Measurements from ENCODE around the gene ICAM2. TPM values are rescaled to one million over a fixed set of nuclear protein-coding genes. Genes with fewer than 3 reads are reported as not detected.
"Not testable (repeated sequence)": the region's sequence is repeated elsewhere in the genome, so short reads cannot be mapped to it uniquely, and the experiment has no call there.

Gene ICAM2
- total and polyA plus RNA-seq, 5 experiments from 2014 or later, result 89.2 to 306 (median 218) TPM

DNA sequence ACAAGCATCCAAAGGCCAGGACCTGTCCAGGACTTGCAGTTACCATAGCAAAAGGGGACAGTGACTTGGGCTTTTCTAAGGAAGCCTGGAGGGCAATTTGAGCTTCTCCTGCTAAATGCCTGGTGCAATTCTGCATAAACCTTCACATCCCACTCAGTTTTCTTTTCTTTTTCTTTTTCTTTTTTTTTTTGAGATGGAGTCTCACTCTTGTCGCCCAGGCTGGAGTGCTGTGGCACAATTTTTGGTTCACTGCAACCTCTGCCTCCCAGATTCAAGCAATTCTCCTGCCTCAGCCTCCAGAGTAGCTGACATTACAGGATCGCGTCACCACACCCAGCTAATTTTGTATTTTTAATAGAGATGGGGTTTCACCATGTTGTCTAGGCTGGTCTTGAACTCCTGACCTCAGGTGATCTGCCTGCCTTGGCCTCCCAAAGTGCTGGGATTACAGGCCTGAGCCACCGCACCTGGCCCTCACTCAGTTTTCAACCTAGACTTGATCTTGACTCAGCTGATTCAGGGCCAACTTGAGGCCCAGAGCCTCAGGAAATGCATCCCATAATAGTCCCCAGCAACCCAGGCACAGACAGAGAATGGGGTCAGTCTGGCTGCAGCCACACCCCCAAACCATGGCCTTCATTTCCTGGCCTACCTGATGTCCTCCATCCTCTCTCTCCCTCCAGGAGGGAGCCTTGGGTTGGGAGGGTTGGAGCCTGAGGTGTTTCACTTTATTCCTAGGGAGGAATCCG is 13.2 kb downstream of the ICAM2 start:
- H3K36me3 Mint-ChIP-seq, result peaks cover 0 to 76% (median 23%) of the 10 kb centered on the region in 3 donors
- H3K4me3 Mint-ChIP-seq, result peak overlapping the region in 1 of 10 donors; percentile 18

DNA sequence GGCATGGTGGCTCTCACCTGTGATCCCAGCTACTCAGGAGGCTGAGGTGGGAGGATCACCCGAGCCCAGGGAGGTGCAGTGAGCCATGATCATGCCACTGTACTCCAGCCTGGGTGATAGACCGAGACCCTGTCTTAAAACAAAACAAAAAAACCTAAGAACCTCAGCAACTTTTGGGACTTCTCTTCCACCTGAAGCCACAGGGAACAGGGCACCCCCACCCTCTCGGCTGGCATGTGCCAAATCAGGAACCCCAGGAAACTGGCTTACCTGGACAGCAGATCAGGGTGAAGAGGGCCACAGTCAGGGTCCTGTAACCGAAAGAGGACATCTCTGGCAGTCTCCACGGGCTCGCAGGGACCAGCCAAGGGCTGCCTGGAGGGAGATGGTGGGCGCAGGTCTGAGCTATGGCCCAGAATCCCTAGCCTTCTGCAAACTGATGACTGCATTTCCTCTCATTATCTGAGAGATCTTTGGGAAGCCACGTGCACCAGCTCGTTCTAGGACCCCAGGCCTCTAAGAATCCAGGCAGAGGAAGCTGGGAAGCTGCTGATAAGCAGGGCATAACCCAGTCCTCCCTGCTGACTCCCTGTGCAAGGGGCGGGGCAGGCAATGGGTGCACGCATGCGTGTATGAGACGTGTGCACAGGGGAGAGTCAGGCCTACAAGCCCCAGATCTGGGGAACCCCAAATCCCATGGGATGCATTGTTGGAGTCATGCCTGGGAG is 13.9 kb downstream of the ICAM2 start:
- Mint-ChIP-seq H3K4me3 (peak overlapping the region in 1 of 10 donors; percentile 18), H3K27me3 (no peaks in the 10 kb centered on the region), H3K9me3 (no peaks in the 10 kb centered on the region), H3K27ac (peak overlapping the region; percentile 22 to 97 (median 68)), H3K4me1 (peaks cover 25 to 62% (median 57%) of the 10 kb centered on the region in 4 donors), H3K36me3 (peaks cover 0 to 73% (median 20%) of the 10 kb centered on the region in 3 donors)
- POLR2A ChIA-PET, result interaction anchor here (0.7 to 3.4 kb wide), 4 partner anchors 10 to 19 kb away, joined by 3 to 13 read pairs (median 5); partner anchors contain the start of gene ICAM2
- ATAC-seq (no peak), DNase-seq (peak in 1 of 10 donors; percentile 11)

More for the DNA sequence above, 13.2 kb downstream of the ICAM2 start:
- not testable (repeated sequence) for H3K27me3 Mint-ChIP-seq, ATAC-seq, H3K9me3 Mint-ChIP-seq
- peak overlapping the region in 9 of 10 donors; percentile 51 to 97 (median 79) for H3K27ac Mint-ChIP-seq
- peak in 1 of 10 donors; percentile 3 for DNase-seq
- POLR2A ChIA-PET, result interaction anchor here (0.7 to 3.4 kb wide), 3 partner anchors 9 to 19 kb away, joined by 3 to 13 read pairs (median 7); partner anchors contain the start of gene ICAM2
- peaks cover 30 to 68% (median 64%) of the 10 kb centered on the region in 4 donors for H3K4me1 Mint-ChIP-seq

DNA sequence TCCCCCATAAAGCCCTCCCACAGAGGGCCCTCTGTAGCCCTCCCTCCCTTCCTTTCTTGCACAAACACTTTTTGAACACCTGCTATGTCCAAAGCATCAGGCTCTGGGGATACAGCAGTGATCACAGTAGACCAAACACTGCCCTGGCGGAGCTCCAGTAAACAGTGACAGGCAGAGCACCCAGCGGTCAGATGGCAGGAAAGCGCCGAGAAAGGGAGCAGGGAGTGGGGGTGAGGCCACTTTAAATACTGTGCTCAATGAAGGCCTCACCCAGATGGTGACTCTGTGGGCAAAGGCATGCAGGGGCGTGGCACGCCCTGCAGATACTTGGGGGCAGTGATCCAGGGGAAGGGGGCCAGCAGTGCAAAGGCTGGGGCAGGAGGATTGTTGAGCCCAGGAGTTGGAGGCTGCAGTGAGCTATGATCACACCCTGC is 14.7 kb downstream of the ICAM2 start:
- Mint-ChIP-seq H3K27ac (peak overlapping the region in 9 of 10 donors; percentile 53 to 91 (median 82)), H3K4me3 (peak overlapping the region in 1 of 10 donors; percentile 38), H3K9me3 (no peaks in the 10 kb centered on the region), H3K36me3 (peaks cover 0 to 65% (median 20%) of the 10 kb centered on the region in 3 donors), H3K27me3 (no peaks in the 10 kb centered on the region), H3K4me1 (peaks cover 20 to 55% (median 50%) of the 10 kb centered on the region in 4 donors)
- POLR2A ChIA-PET, result interaction anchor here (0.9 to 3.4 kb wide), 2 partner anchors 12 to 14 kb away, joined by 3 to 13 read pairs; partner anchors contain the start of gene ICAM2
- ATAC-seq, result no peak
- DNase-seq, result peak in 1 of 10 donors; percentile 1

DNA sequence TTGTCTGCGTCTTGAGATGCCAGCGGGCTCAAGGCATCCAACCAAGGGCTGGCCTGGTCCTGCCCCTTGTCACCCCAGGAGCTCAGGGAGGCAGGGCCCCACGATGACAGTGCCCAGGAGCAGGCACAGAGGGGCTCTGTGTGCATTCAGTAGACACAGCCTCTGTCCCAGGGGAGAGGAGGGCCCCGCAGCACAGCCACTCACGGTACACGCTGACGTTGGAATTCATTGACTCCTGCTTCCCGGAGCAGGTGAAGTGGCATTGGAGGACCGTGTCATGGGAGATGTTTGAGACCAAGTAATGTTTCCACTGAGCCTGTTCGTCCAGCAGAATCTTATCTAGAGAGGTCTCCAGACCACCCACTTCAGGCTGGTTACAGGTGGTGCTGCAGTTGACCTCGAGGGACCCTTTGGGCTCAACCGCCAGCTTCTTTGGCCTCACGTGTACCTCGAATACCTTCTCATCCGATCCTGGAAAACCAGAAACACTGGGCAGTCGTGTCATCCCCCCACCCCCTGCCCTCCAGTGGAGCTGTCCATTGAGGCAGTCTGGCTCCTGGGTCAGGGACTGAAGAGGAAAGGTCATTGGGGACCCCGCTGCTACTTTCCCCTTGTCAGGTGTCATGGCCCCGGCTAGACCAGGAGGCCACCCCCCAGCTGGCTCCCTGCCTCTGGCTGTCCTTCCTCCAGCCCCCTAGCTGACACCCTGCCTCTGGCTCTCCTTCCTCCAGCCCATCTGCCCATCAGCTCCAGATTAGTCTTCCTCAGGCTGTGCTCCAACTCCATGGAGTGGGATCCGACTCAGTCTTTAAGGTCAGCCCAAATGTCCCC is 15.3 kb downstream of the ICAM2 start:
- ATAC-seq (no peak), DNase-seq (peak in 1 of 10 donors; percentile 11)
- H3K36me3 Mint-ChIP-seq, result peaks cover 0 to 59% (median 20%) of the 10 kb centered on the region in 3 donors
- H3K9me3 Mint-ChIP-seq, result no peaks in the 10 kb centered on the region
- H3K27ac Mint-ChIP-seq, result peak overlapping the region in 9 of 10 donors; percentile 53 to 91 (median 82)
- no peak overlapping the region for H3K4me3 Mint-ChIP-seq
- POLR2A ChIA-PET, result interaction anchor here (3.4 kb wide), 1 partner anchor 15 kb away, joined by 13 read pairs; the partner anchor contains the start of gene ICAM2
- H3K4me1 Mint-ChIP-seq, result peaks cover 19 to 51% (median 45%) of the 10 kb centered on the region in 4 donors
- no peaks in the 10 kb centered on the region for H3K27me3 Mint-ChIP-seq

DNA sequence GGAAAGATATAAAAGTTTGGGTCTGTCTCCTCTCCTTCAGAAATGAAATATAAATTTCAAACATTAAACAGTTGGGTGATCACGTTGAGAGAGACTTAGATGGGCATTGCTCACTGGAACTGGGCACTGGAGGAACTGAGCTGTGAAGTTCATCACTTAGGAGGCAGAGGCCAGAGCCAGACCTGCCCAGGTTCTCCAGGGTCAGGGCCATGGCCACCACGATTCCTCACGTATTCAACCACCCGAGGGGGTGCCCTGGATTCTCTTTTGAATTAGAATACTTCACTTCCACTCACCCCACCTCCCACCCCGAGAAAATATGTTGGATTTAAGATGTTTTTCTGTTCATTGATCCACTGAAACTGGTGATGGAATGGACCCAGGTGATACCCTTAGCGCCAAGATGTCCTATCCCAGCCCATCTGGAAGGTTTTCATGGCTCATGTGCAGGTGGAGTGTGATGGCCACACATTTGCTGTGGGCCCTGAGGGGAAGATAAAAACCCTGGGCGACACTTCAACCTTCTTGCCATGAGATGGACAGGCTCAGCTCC is 16.1 kb downstream of the ICAM2 start:
- H3K4me1 Mint-ChIP-seq, result peaks cover 19 to 51% (median 44%) of the 10 kb centered on the region in 4 donors
- POLR2A ChIA-PET, result interaction anchor here (3.4 to 8.1 kb wide), 2 partner anchors 16 to 19 kb away, joined by 13 to 150 read pairs; partner anchors contain the start of gene ICAM2
- no peak overlapping the region for H3K4me3 Mint-ChIP-seq
- H3K27me3 Mint-ChIP-seq, result no peaks in the 10 kb centered on the region
- peak overlapping the region; percentile 21 to 87 (median 68) for H3K27ac Mint-ChIP-seq
- peaks cover 0 to 52% (median 17%) of the 10 kb centered on the region in 3 donors for H3K36me3 Mint-ChIP-seq
- H3K9me3 Mint-ChIP-seq, result no peaks in the 10 kb centered on the region
- DNase-seq (no peak), ATAC-seq (no peak)

DNA sequence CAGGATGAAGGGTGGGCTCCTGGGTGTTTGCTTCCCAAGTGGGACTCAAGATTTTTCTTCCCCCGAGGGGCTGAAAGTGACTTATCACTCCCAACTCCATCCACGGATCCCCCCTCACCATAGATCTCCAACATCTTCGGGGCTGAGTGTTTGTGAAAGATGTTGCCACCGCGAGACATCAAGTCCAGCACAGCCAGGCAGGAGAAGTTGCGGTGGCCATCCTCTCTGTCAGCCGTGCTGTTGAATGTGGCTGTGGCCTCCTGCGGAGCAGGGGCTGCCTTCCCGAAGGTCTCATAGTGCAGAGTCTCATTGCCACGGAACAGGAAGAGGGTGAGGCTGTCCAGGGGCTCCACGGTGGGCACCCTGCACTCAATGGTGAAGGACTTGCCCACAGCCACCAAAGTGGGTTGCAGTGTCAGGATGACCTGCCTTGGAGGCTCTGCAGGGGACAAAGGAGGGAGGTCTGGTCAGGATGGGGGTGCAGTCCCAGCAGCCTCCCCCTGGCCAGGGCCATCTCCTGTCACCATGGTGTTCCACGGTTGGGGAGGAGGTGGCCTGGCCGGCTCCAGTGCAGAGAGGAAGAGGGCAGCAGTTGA is 16.8 kb downstream of the ICAM2 start:
- Mint-ChIP-seq H3K4me1 (peaks cover 18 to 51% (median 44%) of the 10 kb centered on the region in 4 donors), H3K27ac (peak overlapping the region in 8 of 10 donors; percentile 40 to 85 (median 76)), H3K4me3 (no peak overlapping the region), H3K36me3 (peaks cover 0 to 45% (median 12%) of the 10 kb centered on the region in 3 donors), H3K9me3 (no peaks in the 10 kb centered on the region), H3K27me3 (no peaks in the 10 kb centered on the region)
- POLR2A ChIA-PET, result interaction anchor here (8.1 kb wide), 1 partner anchor 20 kb away, joined by 150 read pairs; the partner anchor contains the start of gene ICAM2
- ATAC-seq, result no peak
- no peak for DNase-seq

DNA sequence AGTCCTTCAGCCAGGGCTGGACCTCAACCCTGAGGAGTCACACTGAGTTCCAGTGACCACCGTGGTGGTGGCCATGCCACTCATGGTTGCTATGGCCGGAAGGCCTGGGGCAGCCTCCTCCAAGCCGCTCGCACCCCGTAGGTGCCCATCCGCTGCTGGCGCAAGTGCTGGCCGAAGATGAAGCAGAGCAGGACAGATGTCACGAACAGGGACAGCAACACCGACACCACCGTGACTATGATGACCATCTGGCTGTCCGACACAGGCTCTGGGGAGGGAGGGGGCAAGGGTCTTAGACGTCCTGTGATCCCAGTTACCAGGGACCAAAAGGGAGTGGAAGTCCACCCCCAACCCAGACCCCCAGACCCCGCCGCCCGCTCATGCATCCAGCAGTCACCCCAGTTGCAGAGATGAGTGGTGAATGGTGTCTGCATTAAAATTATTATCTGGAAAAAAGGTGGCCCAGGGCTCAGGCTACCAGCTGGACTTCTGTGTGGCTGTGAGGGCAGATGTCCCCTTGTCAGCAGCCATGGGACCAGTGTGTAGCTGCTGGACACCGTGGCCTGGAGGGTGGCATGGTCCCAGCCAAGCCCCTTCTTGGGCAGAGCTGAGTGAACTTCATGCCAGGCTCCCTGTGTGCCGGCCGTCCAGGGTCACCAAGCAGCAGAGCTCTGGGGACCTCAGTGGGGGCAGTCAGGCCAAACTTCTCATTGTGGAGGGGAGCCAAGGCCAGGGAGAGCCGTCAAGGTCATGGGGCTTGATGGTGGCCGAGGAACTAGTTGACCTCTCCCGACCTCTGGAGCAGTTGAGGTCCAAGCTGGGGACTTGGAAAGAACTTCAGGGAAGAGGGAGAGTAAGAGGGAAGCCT is 17.5 kb downstream of the ICAM2 start:
- H3K4me1 Mint-ChIP-seq, result peaks cover 15 to 48% (median 43%) of the 10 kb centered on the region in 4 donors
- peaks cover 0 to 41% (median 11%) of the 10 kb centered on the region in 3 donors for H3K36me3 Mint-ChIP-seq
- no peak for DNase-seq
- H3K9me3 Mint-ChIP-seq, result no peaks in the 10 kb centered on the region
- POLR2A ChIA-PET, result interaction anchor here (1.2 to 8.1 kb wide), 3 partner anchors 14 to 84 kb away, joined by 3 to 150 read pairs (median 5); partner anchors contain the start of genes GH1 and ICAM2
- no peak for ATAC-seq
- peak overlapping the region in 8 of 10 donors; percentile 18 to 82 (median 64) for H3K27ac Mint-ChIP-seq
- no peak overlapping the region for H3K4me3 Mint-ChIP-seq
- H3K27me3 Mint-ChIP-seq, result no peaks in the 10 kb centered on the region

DNA sequence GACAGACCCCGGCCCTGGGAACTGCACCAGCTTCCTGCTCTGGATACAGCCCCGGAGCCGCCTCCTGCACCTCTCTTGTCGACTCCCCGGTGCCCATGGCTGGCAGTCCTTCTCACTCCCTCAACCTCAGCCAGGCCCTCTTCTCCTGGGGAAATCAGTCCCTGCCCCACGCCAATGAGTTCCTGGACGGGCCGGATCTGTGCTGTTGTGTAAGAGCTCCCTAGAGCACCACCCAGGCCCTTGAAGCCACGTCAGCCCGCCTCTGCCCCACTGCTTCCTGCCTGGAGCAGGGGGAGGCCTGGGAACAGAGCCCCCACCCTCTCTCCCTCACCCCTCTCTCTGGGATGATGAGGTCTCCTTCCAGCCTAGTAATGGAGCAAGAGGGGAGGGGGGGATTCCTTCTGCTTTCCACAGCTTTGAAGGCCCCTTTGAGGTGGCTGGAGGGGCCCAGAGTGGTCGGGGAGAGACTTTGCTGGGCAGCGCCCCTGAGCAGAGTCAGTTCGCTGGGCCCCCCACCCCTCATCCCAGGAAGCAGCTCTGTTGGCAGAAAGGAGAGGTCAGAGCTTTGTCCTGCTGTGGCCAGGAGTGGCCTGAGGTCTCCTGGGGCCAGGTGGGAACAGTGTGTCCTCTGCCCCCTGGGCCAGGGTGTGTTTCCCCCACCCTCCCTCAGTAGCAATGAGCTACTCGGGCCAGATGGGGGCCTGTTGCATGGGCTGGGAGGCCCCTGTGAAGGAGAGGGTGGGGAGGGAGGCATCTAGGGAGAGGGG is 18.5 kb downstream of the ICAM2 start:
- DNase-seq, result no peak
- peak overlapping the region in 8 of 10 donors; percentile 17 to 67 (median 42) for H3K27ac Mint-ChIP-seq
- H3K36me3 Mint-ChIP-seq, result peaks cover 0 to 37% (median 11%) of the 10 kb centered on the region in 3 donors
- POLR2A ChIA-PET, result interaction anchor here (1.2 to 8.1 kb wide), 3 partner anchors 15 to 83 kb away, joined by 3 to 150 read pairs (median 5); partner anchors contain the start of genes GH1 and ICAM2
- H3K4me3 Mint-ChIP-seq, result no peak overlapping the region
- no peak for ATAC-seq
- H3K9me3 Mint-ChIP-seq, result no peaks in the 10 kb centered on the region
- no peaks in the 10 kb centered on the region for H3K27me3 Mint-ChIP-seq
- peaks cover 13 to 48% (median 43%) of the 10 kb centered on the region in 4 donors for H3K4me1 Mint-ChIP-seq

DNA sequence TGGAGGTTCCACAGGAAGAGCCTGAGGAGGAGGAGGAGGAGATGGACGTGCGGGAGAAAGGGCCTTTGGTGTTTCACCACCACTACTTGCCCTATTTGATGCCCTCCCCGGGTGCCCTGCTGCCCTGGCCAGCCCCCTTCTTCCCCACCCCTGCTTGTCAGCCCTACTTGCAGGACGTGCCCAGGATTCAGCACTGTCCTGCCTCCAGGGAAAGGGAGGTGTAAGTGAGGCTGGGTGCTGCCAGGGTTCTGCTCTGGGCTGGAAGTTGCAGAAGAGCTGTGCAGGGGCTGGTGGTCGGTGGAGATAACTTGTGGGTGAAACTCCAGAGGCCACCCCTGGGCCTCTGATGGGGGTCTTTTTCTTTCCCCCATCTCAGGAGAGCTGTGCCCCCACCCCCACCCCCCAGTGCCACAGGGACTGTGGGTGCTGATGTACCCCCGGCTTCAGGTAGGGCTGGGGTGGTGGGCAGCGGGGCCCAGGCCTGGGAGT is 19.3 kb downstream of the ICAM2 start:
- ATAC-seq (no peak), DNase-seq (no peak)
- peaks cover 0 to 34% (median 11%) of the 10 kb centered on the region in 3 donors for H3K36me3 Mint-ChIP-seq
- POLR2A ChIA-PET, result interaction anchor here (0.7 to 8.1 kb wide), 3 partner anchors 16 to 415 kb away, joined by 4 to 150 read pairs (median 5); partner anchors contain the start of gene ICAM2
- peak overlapping the region in 6 of 10 donors; percentile 11 to 85 (median 58) for H3K27ac Mint-ChIP-seq
- no peak overlapping the region for H3K4me3 Mint-ChIP-seq
- H3K27me3 Mint-ChIP-seq, result no peaks in the 10 kb centered on the region
- no peaks in the 10 kb centered on the region for H3K9me3 Mint-ChIP-seq
- peaks cover 13 to 43% (median 40%) of the 10 kb centered on the region in 4 donors for H3K4me1 Mint-ChIP-seq

All from naive thymus-derived CD8-positive, alpha-beta T cell (primary cell).